ENCODE results near the gene FAM180B.

Gene FAM180B

GRCh38 chr11:47566149-47566698, 20.3 kb upstream of the FAM180B start:
- no peak for DNase-seq (ENCODE audit: low spot score)

- DNase-seq (ENCODE audit: low spot score) = no peak
Observed at GRCh38 chr11:47569646-47570045, 16.8 kb upstream of the FAM180B start.

GRCh38 chr11:47570651-47571356, 15.7 kb upstream of the FAM180B start:
- no peak for DNase-seq (ENCODE audit: low spot score)

- DNase-seq (ENCODE audit: low spot score) = no peak
Observed at GRCh38 chr11:47571357-47571729, 15.1 kb upstream of the FAM180B start.

GRCh38 chr11:47571895-47572294, 14.6 kb upstream of the FAM180B start:
- no peak for DNase-seq (ENCODE audit: low spot score)

- no peak for DNase-seq (ENCODE audit: low spot score)
Observed at GRCh38 chr11:47572715-47573255, 13.7 kb upstream of the FAM180B start.

GRCh38 chr11:47573321-47573720, 13.2 kb upstream of the FAM180B start:
- no peak for DNase-seq (ENCODE audit: low spot score)

GRCh38 chr11:47577460-47578041, 8.9 kb upstream of the FAM180B start:
- DNase-seq (ENCODE audit: low spot score) = no peak

GRCh38 chr11:47578524-47579494, 7.7 kb upstream of the FAM180B start, which contains the start of the genes KBTBD4 and NDUFS3:
Gene KBTBD4, minus strand, starts transcription at chr11:47578970. Its CDS starts 19 bp downstream, at chr11:47578951.
Gene NDUFS3, plus strand, starts transcription at chr11:47579074. Its CDS starts 18 bp downstream, at chr11:47579092.
- DNase-seq (ENCODE audit: low spot score) = peak; percentile 95

- no peak for DNase-seq (ENCODE audit: low spot score)
Observed at GRCh38 chr11:47583844-47584243, 2.6 kb upstream of the FAM180B start.

- no peak for DNase-seq (ENCODE audit: low spot score)
Observed at GRCh38 chr11:47587039-47587716, 700 bp downstream of the FAM180B start.

- DNase-seq (ENCODE audit: low spot score) = peak; percentile 43
Observed at GRCh38 chr11:47587723-47588326, 1.3 kb downstream of the FAM180B start.

- DNase-seq (ENCODE audit: low spot score) = no peak
Observed at GRCh38 chr11:47589118-47589517, 2.6 kb downstream of the FAM180B start.

GRCh38 chr11:47589584-47589976, 3.1 kb downstream of the FAM180B start:
- DNase-seq (ENCODE audit: low spot score) = no peak

- DNase-seq (ENCODE audit: low spot score) = no peak
Observed at GRCh38 chr11:47589977-47590861, 3.7 kb downstream of the FAM180B start.

GRCh38 chr11:47591764-47592163, 5.3 kb downstream of the FAM180B start:
- no peak for DNase-seq (ENCODE audit: low spot score)

- DNase-seq (ENCODE audit: low spot score) = no peak
Observed at GRCh38 chr11:47592251-47592650, 5.8 kb downstream of the FAM180B start.

- no peak for DNase-seq (ENCODE audit: low spot score)
Observed at GRCh38 chr11:47592970-47593369, 6.5 kb downstream of the FAM180B start.

- DNase-seq (ENCODE audit: low spot score) = no peak
Observed at GRCh38 chr11:47593492-47593933, 7.0 kb downstream of the FAM180B start.
